SK-N-SH (cell line): Measurements from ENCODE around the gene PALM3.

Source experiments
- CHD2 ChIP-seq: fragments of 150-350 bp; IDR thresholded peaks from 2 replicates; pipeline ENCODE4 v1.6.1; 2018; ENCODE audit warnings: low read length; ENCODE audit not compliant: partially characterized antibody
- EZH2phosphoT487 ChIP-seq: fragments of 200-600 bp; sonication (generic); IDR thresholded peaks from 2 replicates; pipeline ENCODE4 v1.6.1; 2017; ENCODE audit warnings: low read depth, mixed run types, mild to moderate bottlenecking, antibody characterized with exemption, moderate library complexity, borderline replicate concordance
- FOXM1 ChIP-seq: IDR thresholded peaks from 2 replicates; pipeline ENCODE4 v1.4.0; 2012; ENCODE audit warnings: low read depth, mild to moderate bottlenecking
- MXI1 ChIP-seq: IDR thresholded peaks from 2 replicates; pipeline ENCODE4 v1.6.1; 2012; ENCODE audit warnings: mild to moderate bottlenecking, low read depth, low read length, improper control_type of control experiment
- NRF1 ChIP-seq: IDR thresholded peaks from 2 replicates; pipeline ENCODE4 v1.6.1; 2012; ENCODE audit warnings: low read depth, mild to moderate bottlenecking, low read length
- RAD21 ChIP-seq: IDR thresholded peaks from 2 replicates; pipeline ENCODE4 v1.6.1; 2012; ENCODE audit warnings: mild to moderate bottlenecking, low read length
- REST ChIP-seq: IDR thresholded peaks from 2 replicates; pipeline ENCODE4 v1.6.1; 2012; ENCODE audit warnings: mild to moderate bottlenecking, low read depth, low read length, moderate library complexity
- TAF1 ChIP-seq: IDR thresholded peaks from 2 replicates; pipeline ENCODE4 v1.6.1; 2012; ENCODE audit warnings: low read depth, mild to moderate bottlenecking, low read length, moderate library complexity, borderline replicate concordance
- YY1 ChIP-seq: IDR thresholded peaks from 2 replicates; pipeline ENCODE4 v1.4.0; 2012; ENCODE audit warnings: low read depth, mild to moderate bottlenecking
- TF ChIP-seq, protein P1 (sequence below): fragments of 200-600 bp; sonication (generic); IDR thresholded peaks from 2 replicates; pipeline ENCODE4 v1.6.1; 2017; ENCODE audit warnings: antibody characterized with exemption, mild to moderate bottlenecking, moderate library complexity
- TF ChIP-seq, protein P2 (sequence below): IDR thresholded peaks from 2 replicates; pipeline ENCODE4 v1.4.0; 2012; ENCODE audit warnings: low read depth, borderline replicate concordance

DNA sequence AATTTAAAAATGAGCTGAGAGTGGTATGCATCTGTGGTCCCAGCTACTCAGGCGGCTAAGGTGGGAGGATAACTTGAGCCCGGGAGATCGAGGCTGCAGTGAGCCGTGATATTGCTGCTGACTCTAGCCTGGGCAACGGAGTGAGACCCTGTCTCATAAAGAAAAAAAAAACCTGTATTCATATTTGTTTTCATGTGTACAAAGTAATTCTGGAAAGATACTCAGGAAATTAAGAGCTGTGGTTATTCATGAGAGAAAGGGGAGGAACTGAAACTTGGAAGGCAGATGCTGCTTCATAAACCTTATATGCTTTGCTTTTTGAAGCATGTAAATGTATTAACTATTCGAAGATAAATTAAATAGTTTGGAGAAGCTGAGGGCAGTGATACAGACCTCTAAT lies 42.8 kb downstream of the PALM3 start:
- TF ChIP-seq, protein P1, sequence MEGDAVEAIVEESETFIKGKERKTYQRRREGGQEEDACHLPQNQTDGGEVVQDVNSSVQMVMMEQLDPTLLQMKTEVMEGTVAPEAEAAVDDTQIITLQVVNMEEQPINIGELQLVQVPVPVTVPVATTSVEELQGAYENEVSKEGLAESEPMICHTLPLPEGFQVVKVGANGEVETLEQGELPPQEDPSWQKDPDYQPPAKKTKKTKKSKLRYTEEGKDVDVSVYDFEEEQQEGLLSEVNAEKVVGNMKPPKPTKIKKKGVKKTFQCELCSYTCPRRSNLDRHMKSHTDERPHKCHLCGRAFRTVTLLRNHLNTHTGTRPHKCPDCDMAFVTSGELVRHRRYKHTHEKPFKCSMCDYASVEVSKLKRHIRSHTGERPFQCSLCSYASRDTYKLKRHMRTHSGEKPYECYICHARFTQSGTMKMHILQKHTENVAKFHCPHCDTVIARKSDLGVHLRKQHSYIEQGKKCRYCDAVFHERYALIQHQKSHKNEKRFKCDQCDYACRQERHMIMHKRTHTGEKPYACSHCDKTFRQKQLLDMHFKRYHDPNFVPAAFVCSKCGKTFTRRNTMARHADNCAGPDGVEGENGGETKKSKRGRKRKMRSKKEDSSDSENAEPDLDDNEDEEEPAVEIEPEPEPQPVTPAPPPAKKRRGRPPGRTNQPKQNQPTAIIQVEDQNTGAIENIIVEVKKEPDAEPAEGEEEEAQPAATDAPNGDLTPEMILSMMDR, result no peak
- TF ChIP-seq REST, result no peak
- no peak for TF ChIP-seq CHD2
- no peak for TF ChIP-seq TAF1
- no peak for TF ChIP-seq RAD21
- TF ChIP-seq MXI1, result no peak
- TF ChIP-seq NRF1, result no peak
- TF ChIP-seq, protein P2, sequence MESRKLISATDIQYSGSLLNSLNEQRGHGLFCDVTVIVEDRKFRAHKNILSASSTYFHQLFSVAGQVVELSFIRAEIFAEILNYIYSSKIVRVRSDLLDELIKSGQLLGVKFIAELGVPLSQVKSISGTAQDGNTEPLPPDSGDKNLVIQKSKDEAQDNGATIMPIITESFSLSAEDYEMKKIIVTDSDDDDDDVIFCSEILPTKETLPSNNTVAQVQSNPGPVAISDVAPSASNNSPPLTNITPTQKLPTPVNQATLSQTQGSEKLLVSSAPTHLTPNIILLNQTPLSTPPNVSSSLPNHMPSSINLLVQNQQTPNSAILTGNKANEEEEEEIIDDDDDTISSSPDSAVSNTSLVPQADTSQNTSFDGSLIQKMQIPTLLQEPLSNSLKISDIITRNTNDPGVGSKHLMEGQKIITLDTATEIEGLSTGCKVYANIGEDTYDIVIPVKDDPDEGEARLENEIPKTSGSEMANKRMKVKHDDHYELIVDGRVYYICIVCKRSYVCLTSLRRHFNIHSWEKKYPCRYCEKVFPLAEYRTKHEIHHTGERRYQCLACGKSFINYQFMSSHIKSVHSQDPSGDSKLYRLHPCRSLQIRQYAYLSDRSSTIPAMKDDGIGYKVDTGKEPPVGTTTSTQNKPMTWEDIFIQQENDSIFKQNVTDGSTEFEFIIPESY, result no peak
- TF ChIP-seq EZH2phosphoT487, result no peak
- no peak for TF ChIP-seq YY1
- no peak for TF ChIP-seq FOXM1
